Activated CD8-positive, alpha-beta T cell treated with anti-CD3 and anti-CD28 coated beads for 36 hours (primary cell): Measurements from ENCODE around the gene RAP1A. TPM values are rescaled to one million over a fixed set of nuclear protein-coding genes. Genes with fewer than 3 reads are reported as not detected.
"Not testable (repeated sequence)": the region's sequence is repeated elsewhere in the genome, so short reads cannot be mapped to it uniquely, and the experiment has no call there.

ENCODE experiments used
- ATAC-seq: fragments of 200-7000 bp; cut with Tn5 transposase; one replicate; pipeline ENCODE4 v1.10.0; 2021; ENCODE audit warnings: mild to moderate bottlenecking, moderate library complexity
- CTCF ChIA-PET: fragments of 350-600 bp; sonication (Branson Sonifier 250); formaldehyde crosslinking; loops from one replicate; lab custom pipeline; 2021; ENCODE audit warnings: antibody characterized with exemption; lab: Charles Lee
- POLR2A ChIA-PET: fragments of 350-600 bp; sonication (Branson Sonifier 250); formaldehyde crosslinking; loops from one replicate; lab custom pipeline; 2021; ENCODE audit warnings: antibody characterized with exemption; lab: Charles Lee
- DNase-seq: peaks from one replicate; pipeline ENCODE4 v3.0.0-alpha.2; 2020
- H3K27ac Mint-ChIP-seq: one replicate; pipeline ENCODE4 v1.8.0; 2021; ENCODE audit warnings: mild to moderate bottlenecking, mixed read lengths
- H3K27me3 Mint-ChIP-seq: one replicate; pipeline ENCODE4 v1.8.0; 2021; ENCODE audit warnings: mixed read lengths
- H3K36me3 Mint-ChIP-seq: one replicate; pipeline ENCODE4 v1.8.0; 2021; ENCODE audit warnings: low read depth, mixed read lengths
- H3K4me1 Mint-ChIP-seq: one replicate; pipeline ENCODE4 v1.8.0; 2021; ENCODE audit warnings: low read depth, mixed read lengths
- H3K4me3 Mint-ChIP-seq: one replicate; pipeline ENCODE4 v1.8.0; 2021; ENCODE audit warnings: mild to moderate bottlenecking, moderate library complexity, mixed read lengths
- H3K9me3 Mint-ChIP-seq: one replicate; pipeline ENCODE4 v1.8.0; 2021; ENCODE audit warnings: mixed read lengths
- intact Hi-C: fragments of 100-400 bp; cut with micrococcal nuclease; formaldehyde crosslinking; loops from one replicate; pipeline ENCODE4 v1.10.0; 2022
- total RNA-seq, 2 experiments: library from RNA; stranded (reverse); gene quantifications; one replicate each; pipeline ENCODE4 v1.2.3, GENCODE V29; 2021
- TF ChIP-seq, protein P1 (sequence below): fragments of 200-600 bp; IDR thresholded peaks from one replicate; pipeline ENCODE4 v1.8.0; 2022; ENCODE audit warnings: antibody characterized with exemption, mild to moderate bottlenecking

Gene RAP1A
- total RNA-seq, 2 experiments from 2014 or later, result 197 to 198 TPM

- ChIA-PET CTCF (interaction anchor here (1.9 kb wide), 1 partner anchor 28 kb away, joined by 7 read pairs; no protein-coding TSS in a partner anchor), POLR2A (interaction anchor here (0.7 to 1.3 kb wide), 2 partner anchors 123 to 163 kb away, joined by 3 to 5 read pairs; no protein-coding TSS in a partner anchor)
- H3K27ac Mint-ChIP-seq, result peak overlapping the region; percentile 75
- TF ChIP-seq, protein P1, sequence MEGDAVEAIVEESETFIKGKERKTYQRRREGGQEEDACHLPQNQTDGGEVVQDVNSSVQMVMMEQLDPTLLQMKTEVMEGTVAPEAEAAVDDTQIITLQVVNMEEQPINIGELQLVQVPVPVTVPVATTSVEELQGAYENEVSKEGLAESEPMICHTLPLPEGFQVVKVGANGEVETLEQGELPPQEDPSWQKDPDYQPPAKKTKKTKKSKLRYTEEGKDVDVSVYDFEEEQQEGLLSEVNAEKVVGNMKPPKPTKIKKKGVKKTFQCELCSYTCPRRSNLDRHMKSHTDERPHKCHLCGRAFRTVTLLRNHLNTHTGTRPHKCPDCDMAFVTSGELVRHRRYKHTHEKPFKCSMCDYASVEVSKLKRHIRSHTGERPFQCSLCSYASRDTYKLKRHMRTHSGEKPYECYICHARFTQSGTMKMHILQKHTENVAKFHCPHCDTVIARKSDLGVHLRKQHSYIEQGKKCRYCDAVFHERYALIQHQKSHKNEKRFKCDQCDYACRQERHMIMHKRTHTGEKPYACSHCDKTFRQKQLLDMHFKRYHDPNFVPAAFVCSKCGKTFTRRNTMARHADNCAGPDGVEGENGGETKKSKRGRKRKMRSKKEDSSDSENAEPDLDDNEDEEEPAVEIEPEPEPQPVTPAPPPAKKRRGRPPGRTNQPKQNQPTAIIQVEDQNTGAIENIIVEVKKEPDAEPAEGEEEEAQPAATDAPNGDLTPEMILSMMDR, result no peak
- no peaks in the 10 kb centered on the region for H3K9me3 Mint-ChIP-seq
- peaks cover 36% of the 10 kb centered on the region for H3K36me3 Mint-ChIP-seq
- peaks cover 78% of the 10 kb centered on the region for H3K4me1 Mint-ChIP-seq
- H3K27me3 Mint-ChIP-seq, result no peaks in the 10 kb centered on the region
- ATAC-seq, result peak; percentile 45
- DNase-seq, result no peak
- intact Hi-C loops, result no loop called here
- no peak overlapping the region for H3K4me3 Mint-ChIP-seq
Observed at GRCh38 chr1:111631502-111631901, 11.9 kb downstream of the RAP1A start.

- intact Hi-C loops, H3K4me3 Mint-ChIP-seq, POLR2A ChIA-PET, H3K27me3 Mint-ChIP-seq, H3K9me3 Mint-ChIP-seq, ATAC-seq, DNase-seq: not testable (repeated sequence)
- H3K36me3 Mint-ChIP-seq, result peaks cover 38% of the 10 kb centered on the region
- peaks cover 80% of the 10 kb centered on the region for H3K4me1 Mint-ChIP-seq
- peak overlapping the region; percentile 71 for H3K27ac Mint-ChIP-seq
- CTCF ChIA-PET, result interaction anchor here (0.9 kb wide), 1 partner anchor 56 kb away, joined by 3 read pairs; no protein-coding TSS in a partner anchor
Observed at GRCh38 chr1:111632771-111633170, 13.2 kb downstream of the RAP1A start.

GRCh38 chr1:111633736-111634247, 14.2 kb downstream of the RAP1A start:
- Mint-ChIP-seq H3K27me3 (no peaks in the 10 kb centered on the region), H3K9me3 (no peaks in the 10 kb centered on the region), H3K4me3 (no peak overlapping the region), H3K4me1 (peaks cover 79% of the 10 kb centered on the region), H3K36me3 (peaks cover 33% of the 10 kb centered on the region), H3K27ac (peak overlapping the region; percentile 71)
- no peak for ATAC-seq
- intact Hi-C loops, result no loop called here
- TF ChIP-seq, protein P1, result no peak
- POLR2A ChIA-PET, result interaction anchor here (0.5 kb wide), 1 partner anchor 1007 kb away, joined by 3 read pairs; no protein-coding TSS in a partner anchor
- CTCF ChIA-PET, result no interaction called here
- no peak for DNase-seq

DNA sequence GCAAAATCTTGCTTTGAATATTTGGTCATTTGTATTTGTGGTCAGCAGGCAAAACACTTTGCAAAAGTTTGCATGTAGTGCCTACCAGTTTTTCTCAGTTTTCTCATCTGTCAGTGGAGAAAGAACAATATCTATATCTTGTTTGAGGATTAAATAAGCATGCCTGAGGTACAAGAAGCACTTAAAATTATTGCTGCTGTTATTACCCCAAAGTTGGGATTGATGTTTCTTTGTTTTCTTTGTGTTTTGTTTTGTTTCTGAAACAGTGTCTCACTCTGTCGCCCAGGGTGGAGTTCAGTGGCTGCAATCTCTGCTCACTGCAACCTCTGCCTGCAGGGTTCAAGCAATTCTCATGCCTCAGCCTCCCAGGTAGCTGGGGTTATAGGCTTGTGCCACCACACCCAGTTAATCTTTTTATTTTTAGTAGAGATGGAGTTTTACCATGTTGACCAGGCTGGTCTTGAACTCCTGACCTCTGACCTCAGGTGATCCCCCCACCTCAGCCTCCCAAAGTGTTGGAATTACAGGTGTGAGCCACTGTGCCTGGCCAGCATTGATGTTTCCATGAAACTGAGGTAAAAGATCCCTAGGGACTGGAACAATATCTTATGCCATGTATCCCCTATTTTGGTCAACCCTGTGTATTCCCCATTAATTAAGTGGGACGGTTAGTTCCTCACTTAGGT, 15.9 kb downstream of the RAP1A start:
- H3K4me3 Mint-ChIP-seq, result no peak overlapping the region
- H3K36me3 Mint-ChIP-seq, result peaks cover 33% of the 10 kb centered on the region
- ATAC-seq, result no peak
- TF ChIP-seq, protein P1, result no peak
- ChIA-PET POLR2A (interaction anchor here (1.0 to 1.1 kb wide), 2 partner anchors 9 to 10 kb away, joined by 3 to 6 read pairs; no protein-coding TSS in a partner anchor), CTCF (no interaction called here)
- H3K27me3 Mint-ChIP-seq, result no peaks in the 10 kb centered on the region
- H3K4me1 Mint-ChIP-seq, result peaks cover 78% of the 10 kb centered on the region
- H3K9me3 Mint-ChIP-seq, result no peaks in the 10 kb centered on the region
- H3K27ac Mint-ChIP-seq, result no peak overlapping the region
- intact Hi-C loops, result no loop called here
- no peak for DNase-seq

DNA sequence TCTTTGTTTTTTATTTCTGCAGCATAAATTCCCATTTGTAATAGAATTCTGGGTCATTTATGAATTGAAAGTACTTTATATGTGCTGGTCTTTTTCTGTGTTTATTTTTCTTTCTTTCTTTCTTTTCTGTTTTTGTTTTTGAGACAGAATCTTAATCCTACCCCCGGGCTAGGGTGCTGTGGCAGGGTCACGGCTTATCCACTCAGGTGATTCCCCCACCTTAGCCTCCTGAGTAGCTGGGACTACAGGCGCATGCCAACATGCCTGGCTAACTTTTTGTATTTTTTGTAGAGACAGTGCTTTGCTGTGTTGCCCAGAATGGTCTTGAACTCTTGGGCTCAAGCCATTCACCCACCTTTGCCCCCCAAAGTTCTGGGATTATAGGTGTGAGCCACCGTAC, 18.7 kb downstream of the RAP1A start:
- intact Hi-C loops, result no loop called here
- Mint-ChIP-seq H3K27me3 (no peaks in the 10 kb centered on the region), H3K9me3 (peaks cover 4% of the 10 kb centered on the region), H3K36me3 (peaks cover 40% of the 10 kb centered on the region), H3K27ac (peak overlapping the region; percentile 28), H3K4me1 (peaks cover 65% of the 10 kb centered on the region), H3K4me3 (no peak overlapping the region)
- ChIA-PET POLR2A (no interaction called here), CTCF (interaction anchor here (1.6 to 2.8 kb wide), 2 partner anchors 10 to 130 kb away, joined by 6 to 10 read pairs; no protein-coding TSS in a partner anchor)
- no peak for ATAC-seq
- no peak for DNase-seq
- TF ChIP-seq, protein P1, result no peak
